Endothelial cell of umbilical vein (primary cell): ENCODE measurements around the gene EOGT.

Experiments used
- FOS ChIP-seq: IDR thresholded peaks from 2 replicates; pipeline ENCODE4 v1.6.1; 2011; ENCODE audit warnings: mild to moderate bottlenecking, low read length, moderate library complexity, borderline replicate concordance; ENCODE audit not compliant: insufficient read depth
- GATA2 ChIP-seq: IDR thresholded peaks from 2 replicates; pipeline ENCODE4 v1.7.0; 2011; ENCODE audit warnings: low read depth, mild to moderate bottlenecking, moderate library complexity, mixed read lengths, low read length; ENCODE audit not compliant: insufficient read length, insufficient read depth
- JUN ChIP-seq: IDR thresholded peaks from 2 replicates; pipeline ENCODE4 v1.6.1; 2011; ENCODE audit warnings: borderline replicate concordance, low read depth; ENCODE audit not compliant: insufficient read length, insufficient read depth
- POLR2A ChIP-seq: IDR thresholded peaks from 2 replicates; pipeline ENCODE4 v1.6.1; 2012; ENCODE audit warnings: low read depth, mild to moderate bottlenecking, control low read depth, low read length
- POLR2AphosphoS5 ChIP-seq: IDR thresholded peaks from 2 replicates; pipeline ENCODE4 v1.6.1; 2012; ENCODE audit warnings: low read depth, mild to moderate bottlenecking, control low read depth, low read length, moderate library complexity; ENCODE audit not compliant: insufficient read depth
- TF ChIP-seq, protein P1 (sequence below), 2 donors: IDR thresholded peaks; 1 replicate in 1 of 2; 2 replicates in 1 of 2; pipeline ENCODE4 v1.5.1; 2011; ENCODE audit warnings: low read length in 2 of 2, mild to moderate bottlenecking in 2 of 2, moderate library complexity in 2 of 2, control low read depth in 1 of 2, inconsistent platforms in 1 of 2, low read depth in 1 of 2; ENCODE audit not compliant: insufficient read depth in 1 of 2; ENCODE audit errors: extremely low read depth in 1 of 2

GRCh38 chr3:69020857-69021256, 7.4 kb upstream of the EOGT start:
- TF ChIP-seq, protein P1, sequence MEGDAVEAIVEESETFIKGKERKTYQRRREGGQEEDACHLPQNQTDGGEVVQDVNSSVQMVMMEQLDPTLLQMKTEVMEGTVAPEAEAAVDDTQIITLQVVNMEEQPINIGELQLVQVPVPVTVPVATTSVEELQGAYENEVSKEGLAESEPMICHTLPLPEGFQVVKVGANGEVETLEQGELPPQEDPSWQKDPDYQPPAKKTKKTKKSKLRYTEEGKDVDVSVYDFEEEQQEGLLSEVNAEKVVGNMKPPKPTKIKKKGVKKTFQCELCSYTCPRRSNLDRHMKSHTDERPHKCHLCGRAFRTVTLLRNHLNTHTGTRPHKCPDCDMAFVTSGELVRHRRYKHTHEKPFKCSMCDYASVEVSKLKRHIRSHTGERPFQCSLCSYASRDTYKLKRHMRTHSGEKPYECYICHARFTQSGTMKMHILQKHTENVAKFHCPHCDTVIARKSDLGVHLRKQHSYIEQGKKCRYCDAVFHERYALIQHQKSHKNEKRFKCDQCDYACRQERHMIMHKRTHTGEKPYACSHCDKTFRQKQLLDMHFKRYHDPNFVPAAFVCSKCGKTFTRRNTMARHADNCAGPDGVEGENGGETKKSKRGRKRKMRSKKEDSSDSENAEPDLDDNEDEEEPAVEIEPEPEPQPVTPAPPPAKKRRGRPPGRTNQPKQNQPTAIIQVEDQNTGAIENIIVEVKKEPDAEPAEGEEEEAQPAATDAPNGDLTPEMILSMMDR (IDR thresholded peaks at IDR 0.05; ENCODE audit: extremely low read depth in 1 of 2, insufficient read depth in 1 of 2, low read depth in 1 of 2, low read length in 2 of 2), result no peak
- TF ChIP-seq POLR2AphosphoS5 (no peak), FOS (no peak), POLR2A (no peak), GATA2 (no peak), JUN (no peak)
